Fibroblast of lung (primary cell): Measurements from ENCODE around the gene COL4A2.

ENCODE experiments used
- CTCF ChIP-seq, 2 donors: IDR thresholded peaks in 1 of 2; conservative IDR thresholded peaks in 1 of 2; 1 replicate in 1 of 2; 2 replicates in 1 of 2; pipeline ENCODE4 v1.5.1; 2011 to 2012; ENCODE audit warnings: low read length in 2 of 2, control low read depth in 1 of 2, inconsistent platforms in 1 of 2, low read depth in 1 of 2, mild to moderate bottlenecking in 1 of 2
- EZH2 ChIP-seq: IDR thresholded peaks from 2 replicates; pipeline ENCODE4 v1.5.1; 2012; ENCODE audit warnings: low read length, control low read depth, mild to moderate bottlenecking; ENCODE audit errors: missing control alignments

- no peak for TF ChIP-seq EZH2
- no peak for TF ChIP-seq CTCF (conservative IDR thresholded peaks at IDR 0.05 in 1 of 2, IDR thresholded peaks at IDR 0.05 in 1 of 2; ENCODE audit: low read depth in 1 of 2, low read length in 2 of 2)
Observed at GRCh38 chr13:110519506-110519905, 212.4 kb downstream of the COL4A2 start.
